Measurements from ENCODE around the gene ZNF668. TPM values are rescaled to one million over a fixed set of nuclear protein-coding genes. Genes with fewer than 3 reads are reported as not detected.
"Not testable (repeated sequence)": the region's sequence is repeated elsewhere in the genome, so short reads cannot be mapped to it uniquely, and the experiment has no call there.

ZNF668 gene
- total RNA-seq, 4 donors from 2014 or later = 15.5 to 20.3 (median 16.7) TPM

- H3K9me3 ChIP-seq = no peaks in the 10 kb centered on the region
- no peak overlapping the region for H3K4me3 ChIP-seq
- no peak for TF ChIP-seq CTCF (IDR thresholded peaks at IDR 0.05)
- TF ChIP-seq POLR2A (IDR thresholded peaks at IDR 0.05) = no peak
- TF ChIP-seq EP300 (IDR thresholded peaks at IDR 0.05) = no peak
- H3K4me1 ChIP-seq = peaks cover 0 to 30% (median 15%) of the 10 kb centered on the region in 4 donors
- H3K36me3 ChIP-seq = peaks cover 0 to 33% (median 0%) of the 10 kb centered on the region in 3 donors
- 92 to 93% methylated on average over 6 of the region's 6 CpGs for WGBS, 2 donors
- DNase-seq (ENCODE audit: low spot score in 2 of 2) = no peak
- no peaks in the 10 kb centered on the region for H3K27me3 ChIP-seq
- peak overlapping the region in 3 of 4 donors; percentile 30 to 96 (median 96) for H3K27ac ChIP-seq
Measured at GRCh38 chr16:31107465-31107867, 33.4 kb upstream of the ZNF668 start.

- Histone ChIP-seq H3K27me3 (no peaks in the 10 kb centered on the region), H3K9me3 (no peaks in the 10 kb centered on the region), H3K36me3 (peaks cover 0 to 26% (median 0%) of the 10 kb centered on the region in 3 donors), H3K4me3 (no peak overlapping the region), H3K27ac (peak overlapping the region in 1 of 4 donors; percentile 96), H3K4me1 (peaks cover 0 to 30% (median 15%) of the 10 kb centered on the region in 4 donors)
- WGBS, 2 donors = 89 to 94% methylated on average over 28 of the region's 28 CpGs
- DNase-seq (ENCODE audit: low spot score in 2 of 2) = no peak
- TF ChIP-seq CTCF (IDR thresholded peaks at IDR 0.05) = no peak
- no peak for TF ChIP-seq EP300 (IDR thresholded peaks at IDR 0.05)
- no peak for TF ChIP-seq POLR2A (IDR thresholded peaks at IDR 0.05)
Measured at GRCh38 chr16:31106509-31107464, 32.7 kb upstream of the ZNF668 start.

GRCh38 chr16:31105677-31106213 lies 31.7 kb upstream of the ZNF668 start:
- peak overlapping the region in 2 of 4 donors; percentile 25 to 30 for H3K4me3 ChIP-seq

GRCh38 chr16:31100876-31101641 lies 27.0 kb upstream of the ZNF668 start:
- not testable (repeated sequence) for H3K36me3 ChIP-seq; H3K4me3 ChIP-seq; H3K27ac ChIP-seq; H3K4me1 ChIP-seq; H3K9me3 ChIP-seq; H3K27me3 ChIP-seq; DNase-seq (ENCODE audit: low spot score in 2 of 2)
- WGBS, 2 donors = 67 to 74% methylated on average over 13 of the region's 13 CpGs

More at GRCh38 chr16:31105677-31106213, 31.7 kb upstream of the ZNF668 start:
- DNase-seq (ENCODE audit: low spot score in 2 of 2) = peak; percentile 80 to 90
- 6 to 12% methylated on average over 33 of the region's 33 CpGs for WGBS, 2 donors
- H3K4me1 ChIP-seq = peaks cover 0 to 30% (median 15%) of the 10 kb centered on the region in 4 donors
- no peaks in the 10 kb centered on the region for H3K27me3 ChIP-seq
- H3K36me3 ChIP-seq = peaks cover 0 to 15% (median 0%) of the 10 kb centered on the region in 3 donors
- TF ChIP-seq POLR2A (IDR thresholded peaks at IDR 0.05) = no peak
- TF ChIP-seq EP300 (IDR thresholded peaks at IDR 0.05) = peak in 1 of 2 donors; percentile 59
- TF ChIP-seq CTCF (IDR thresholded peaks at IDR 0.05) = peak; percentile 84 to 92 (median 89)
- H3K9me3 ChIP-seq = no peaks in the 10 kb centered on the region
- H3K27ac ChIP-seq = peak overlapping the region; percentile 15 to 77 (median 42)

GRCh38 chr16:31099860-31100638 lies 26.0 kb upstream of the ZNF668 start:
- H3K4me1 ChIP-seq = peaks cover 0 to 9% (median 0%) of the 10 kb centered on the region in 4 donors
- DNase-seq (ENCODE audit: low spot score in 2 of 2) = no peak
- no peak overlapping the region for H3K4me3 ChIP-seq
- 44 to 67% methylated on average over 4 of the region's 4 CpGs for WGBS, 2 donors
- H3K27me3 ChIP-seq = no peaks in the 10 kb centered on the region
- no peak overlapping the region for H3K27ac ChIP-seq
- H3K9me3 ChIP-seq = peaks cover 0 to 8% (median 0%) of the 10 kb centered on the region in 4 donors
- no peak for TF ChIP-seq CTCF (IDR thresholded peaks at IDR 0.05)
- no peaks in the 10 kb centered on the region for H3K36me3 ChIP-seq
